VCaP (cell line): ENCODE data around the gene SNRNP200.

Source experiments
- H3K27ac ChIP-seq: fragments of 450-650 bp; 2 replicates; pipeline ENCODE4 v1.5.1; 2017
- TF ChIP-seq, protein P1 (sequence below): fragments of 450-650 bp; conservative IDR thresholded peaks from 2 replicates; pipeline ENCODE4 v1.5.1; 2017; ENCODE audit warnings: mild to moderate bottlenecking, moderate library complexity

Gene SNRNP200

DNA sequence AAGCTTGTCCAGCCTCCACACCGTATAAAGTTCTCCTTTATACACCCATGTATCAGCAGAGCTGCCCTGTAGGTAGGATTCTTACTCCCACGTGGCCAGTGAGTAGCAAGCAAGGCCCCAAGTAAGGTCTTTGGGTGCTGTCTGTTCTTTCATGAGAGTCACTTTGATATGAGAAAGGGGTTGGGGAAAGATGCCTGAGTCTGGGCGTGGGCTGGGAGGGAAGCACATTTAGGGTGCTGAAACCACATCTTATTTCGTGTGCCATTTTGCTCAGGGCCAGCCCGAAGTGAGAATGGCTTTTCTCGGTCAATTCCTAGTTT lies 19.3 kb upstream of the SNRNP200 start:
- TF ChIP-seq, protein P1, sequence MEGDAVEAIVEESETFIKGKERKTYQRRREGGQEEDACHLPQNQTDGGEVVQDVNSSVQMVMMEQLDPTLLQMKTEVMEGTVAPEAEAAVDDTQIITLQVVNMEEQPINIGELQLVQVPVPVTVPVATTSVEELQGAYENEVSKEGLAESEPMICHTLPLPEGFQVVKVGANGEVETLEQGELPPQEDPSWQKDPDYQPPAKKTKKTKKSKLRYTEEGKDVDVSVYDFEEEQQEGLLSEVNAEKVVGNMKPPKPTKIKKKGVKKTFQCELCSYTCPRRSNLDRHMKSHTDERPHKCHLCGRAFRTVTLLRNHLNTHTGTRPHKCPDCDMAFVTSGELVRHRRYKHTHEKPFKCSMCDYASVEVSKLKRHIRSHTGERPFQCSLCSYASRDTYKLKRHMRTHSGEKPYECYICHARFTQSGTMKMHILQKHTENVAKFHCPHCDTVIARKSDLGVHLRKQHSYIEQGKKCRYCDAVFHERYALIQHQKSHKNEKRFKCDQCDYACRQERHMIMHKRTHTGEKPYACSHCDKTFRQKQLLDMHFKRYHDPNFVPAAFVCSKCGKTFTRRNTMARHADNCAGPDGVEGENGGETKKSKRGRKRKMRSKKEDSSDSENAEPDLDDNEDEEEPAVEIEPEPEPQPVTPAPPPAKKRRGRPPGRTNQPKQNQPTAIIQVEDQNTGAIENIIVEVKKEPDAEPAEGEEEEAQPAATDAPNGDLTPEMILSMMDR: no peak
- H3K27ac ChIP-seq: no peak overlapping the region

GRCh38 chr2:96323849-96324248 lies 18.5 kb upstream of the SNRNP200 start:
- no peak overlapping the region for H3K27ac ChIP-seq
- TF ChIP-seq, protein P1: no peak

GRCh38 chr2:96320728-96321622 lies 15.6 kb upstream of the SNRNP200 start:
- TF ChIP-seq, protein P1: no peak
- H3K27ac ChIP-seq: peak overlapping the region; percentile 78

DNA sequence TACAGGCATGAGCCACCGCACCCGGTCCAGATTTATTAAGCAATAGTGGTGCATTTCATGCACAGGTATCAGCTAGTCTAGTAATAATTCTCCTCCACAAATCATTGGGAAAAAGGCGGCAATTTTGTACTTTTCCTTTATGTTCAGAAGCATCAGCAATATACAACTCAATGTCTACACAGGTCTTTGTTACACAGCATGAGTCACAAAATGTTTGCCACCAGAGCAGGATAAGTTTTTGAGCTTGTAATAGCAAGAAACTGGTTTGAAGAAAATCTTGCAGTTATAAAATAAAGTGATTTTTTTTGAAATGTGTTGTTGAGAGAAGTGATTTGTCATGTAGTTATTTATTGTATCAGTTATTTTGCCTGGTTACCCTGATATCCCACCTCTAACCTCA lies 15.0 kb upstream of the SNRNP200 start:
- TF ChIP-seq, protein P1: no peak
- H3K27ac ChIP-seq: peak overlapping the region; percentile 78

DNA sequence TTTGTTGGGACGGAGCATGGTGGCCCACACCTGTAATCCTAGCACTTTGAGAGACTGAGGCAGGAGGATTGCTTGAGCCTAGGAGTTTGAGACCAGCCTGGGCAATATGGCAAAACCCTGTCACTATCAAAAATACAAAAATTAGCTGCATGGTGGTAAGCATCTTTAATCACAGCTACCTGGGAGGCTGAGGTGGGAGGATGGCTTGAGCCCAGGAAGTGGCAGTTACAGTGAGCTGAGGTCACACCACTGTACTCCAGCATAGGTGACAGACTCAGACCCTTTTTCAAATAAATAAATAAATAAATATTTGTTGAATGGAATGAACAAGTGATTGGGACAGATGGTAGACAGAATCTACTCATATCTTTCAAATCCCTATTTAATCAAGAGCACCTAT lies 14.1 kb upstream of the SNRNP200 start:
- H3K27ac ChIP-seq: no peak overlapping the region

DNA sequence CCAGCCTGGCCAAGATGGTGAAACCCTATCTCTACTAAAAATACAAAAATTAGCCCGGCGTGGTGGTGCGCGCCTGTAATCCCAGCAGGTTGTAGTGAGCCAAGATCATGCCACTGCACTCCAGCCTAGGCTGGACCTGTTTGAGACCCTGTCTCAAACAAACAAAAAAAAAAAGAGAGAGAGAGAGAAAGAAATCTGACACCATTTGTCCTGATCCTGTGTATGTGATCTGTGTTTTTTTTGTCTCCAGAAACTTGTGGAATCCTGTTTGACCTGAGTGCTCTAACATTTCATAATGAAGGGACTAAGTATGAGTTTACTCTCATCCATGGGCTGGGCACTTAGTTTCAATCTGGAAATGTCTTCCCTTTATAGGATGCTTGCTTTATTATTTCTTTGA lies 13.4 kb upstream of the SNRNP200 start:
- no peak overlapping the region for H3K27ac ChIP-seq
- TF ChIP-seq, protein P1: no peak

More for the DNA sequence above, 14.1 kb upstream of the SNRNP200 start:
- TF ChIP-seq, protein P1: no peak

DNA sequence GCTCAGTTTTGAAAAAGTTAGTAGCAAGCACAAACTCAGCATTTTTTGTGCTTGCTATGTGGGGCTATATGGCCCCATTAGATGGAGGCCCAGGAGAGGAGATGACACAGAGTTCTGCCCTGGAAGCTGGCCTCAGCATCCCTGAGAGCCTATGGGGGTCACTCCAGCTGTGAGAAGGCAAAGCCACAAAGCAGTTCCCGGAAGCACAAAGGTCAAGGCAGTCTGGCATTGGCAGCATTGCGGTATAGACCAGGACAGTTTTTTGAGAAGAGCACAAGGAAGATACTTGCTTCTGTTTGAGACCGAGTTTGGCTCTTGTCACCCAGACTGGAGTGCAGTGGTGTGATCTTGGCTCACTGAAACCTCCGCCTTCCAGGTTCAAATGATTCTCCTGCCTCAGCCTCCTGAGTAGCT lies 12.2 kb upstream of the SNRNP200 start:
- no peak overlapping the region for H3K27ac ChIP-seq
- TF ChIP-seq, protein P1: no peak
